GM12875 (cell line): ENCODE measurements around the gene VWDE.

Experiments
- H3K4me3 ChIP-seq: one replicate; pipeline ENCODE4 v1.5.1; 2011; ENCODE audit warnings: low read depth, low read length, control low read depth
- CTCF ChIP-seq: IDR thresholded peaks from 2 replicates; pipeline ENCODE4 v1.5.1; 2011; ENCODE audit warnings: low read depth, mild to moderate bottlenecking, control low read depth, inconsistent platforms, low read length, moderate library complexity, borderline replicate concordance; ENCODE audit not compliant: insufficient read depth

VWDE gene

GRCh38 chr7:12434012-12434642 is 30.5 kb upstream of the VWDE start:
- no peak overlapping the region for H3K4me3 ChIP-seq
- 0 out of 2 replicates have a peak, but pooled peaks have one; percentile 6 for TF ChIP-seq CTCF

- H3K4me3 ChIP-seq = no peak overlapping the region
- TF ChIP-seq CTCF = no peak
Observed at GRCh38 chr7:12431886-12432556, 28.4 kb upstream of the VWDE start.

- no peak overlapping the region for H3K4me3 ChIP-seq
- no peak for TF ChIP-seq CTCF
Observed at GRCh38 chr7:12425311-12425710, 21.6 kb upstream of the VWDE start.

- H3K4me3 ChIP-seq = no peak overlapping the region
- TF ChIP-seq CTCF = no peak
Observed at GRCh38 chr7:12423997-12424745, 20.5 kb upstream of the VWDE start.

GRCh38 chr7:12423355-12423996 is 19.8 kb upstream of the VWDE start:
- TF ChIP-seq CTCF = no peak

GRCh38 chr7:12422554-12423320 is 19.1 kb upstream of the VWDE start:
- TF ChIP-seq CTCF = no peak
- H3K4me3 ChIP-seq = no peak overlapping the region

More at GRCh38 chr7:12423355-12423996, 19.8 kb upstream of the VWDE start:
- no peak overlapping the region for H3K4me3 ChIP-seq
